Stimulated activated CD8-positive, alpha-beta memory T cell treated with anti-CD3 and anti-CD28 coated beads, Interleukin-7, amount 100 ng/mL, for 4 hours (primary cell): ENCODE data around the gene CFAP65.

ENCODE experiments used
- DNase-seq, 2 donors: peaks; one replicate each; pipeline ENCODE4 v3.0.0-alpha.2; 2020; ENCODE audit warnings: low read depth in 2 of 2

CFAP65 gene

DNA sequence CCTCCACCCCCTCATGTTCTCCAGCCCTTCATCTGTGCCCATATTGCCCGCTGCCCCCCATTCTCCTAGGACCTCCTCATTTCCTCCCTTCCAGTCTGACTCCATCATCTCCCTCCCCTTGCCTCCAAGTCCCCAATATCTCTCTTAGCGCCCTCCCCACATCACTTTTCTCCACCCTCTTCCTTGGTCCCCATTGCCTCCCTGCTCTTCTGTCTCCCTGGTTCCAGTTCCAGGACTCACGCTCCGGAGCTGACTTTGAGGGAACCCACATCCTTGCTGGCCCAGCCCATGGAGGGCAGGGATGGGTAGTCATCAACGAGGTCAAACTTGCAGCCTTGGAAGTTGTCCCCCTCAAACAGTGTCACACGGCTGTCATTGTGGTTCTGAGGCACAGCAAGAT lies 50.7 kb downstream of the CFAP65 start:
- DNase-seq, result no peak

GRCh38 chr2:218990052-218990451 lies 51.3 kb downstream of the CFAP65 start:
- DNase-seq, result no peak

- DNase-seq, result no peak
These were observed 52.7 kb downstream of the CFAP65 start for GRCh38 chr2:218988650-218989049.

- DNase-seq, result no peak
These were observed 53.2 kb downstream of the CFAP65 start for GRCh38 chr2:218988164-218988563.

- DNase-seq, result no peak
These were observed 55.1 kb downstream of the CFAP65 start for GRCh38 chr2:218986148-218986761.

DNA sequence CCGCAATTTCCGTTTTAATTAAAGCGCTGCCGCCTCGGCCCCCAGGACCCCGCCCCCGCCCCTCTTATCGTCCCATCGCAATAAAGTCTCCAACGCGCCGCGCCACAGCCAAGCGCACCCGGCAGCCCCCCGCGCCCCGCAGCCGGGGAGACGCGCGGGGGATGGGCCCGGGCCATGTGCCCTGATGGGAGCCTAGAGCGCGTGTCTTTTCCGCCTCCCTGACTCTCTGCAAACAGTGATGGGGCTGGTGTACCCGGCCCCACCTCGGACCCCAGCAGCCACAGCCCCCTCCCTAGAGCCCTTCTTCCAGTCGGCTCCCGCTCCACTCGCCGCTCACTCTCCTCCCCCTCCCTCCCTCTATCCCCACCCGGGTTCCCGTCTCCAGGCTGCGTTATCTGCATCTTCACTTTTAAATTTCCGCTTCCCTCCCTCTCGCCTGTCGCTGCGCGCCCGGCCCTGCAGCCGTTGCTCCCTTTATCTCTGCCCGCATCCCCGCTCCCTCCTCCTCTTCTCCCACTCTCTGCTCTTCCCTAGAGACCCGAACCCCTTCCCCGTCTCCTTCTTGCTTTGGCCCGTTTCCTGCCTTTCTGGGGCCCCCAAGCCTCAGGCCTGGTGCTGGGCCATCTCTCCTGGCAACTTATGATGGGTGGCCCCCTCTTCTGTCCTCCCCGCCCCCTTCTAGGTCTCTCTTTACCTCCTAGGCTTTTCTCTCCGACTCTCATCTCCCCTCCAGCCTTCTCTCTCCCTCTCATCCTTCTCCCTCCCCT lies 55.8 kb downstream of the CFAP65 start:
- no peak for DNase-seq

DNA sequence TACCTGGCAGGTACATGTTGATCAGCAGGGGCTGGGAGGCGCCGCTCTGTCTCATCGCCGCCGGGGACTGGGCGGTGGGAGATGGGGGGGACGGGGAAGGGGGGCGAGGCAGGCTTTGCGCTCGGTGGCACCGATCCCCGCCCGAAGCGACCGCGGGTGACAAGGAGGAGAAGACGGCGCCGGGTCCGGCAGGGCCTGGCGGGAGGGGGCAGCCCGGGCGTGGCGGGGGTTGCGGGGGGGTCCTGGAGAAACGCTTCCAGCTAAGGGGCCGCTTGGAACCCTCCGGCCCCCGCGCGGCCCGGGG lies 56.3 kb downstream of the CFAP65 start, which contains the start of gene FEV:
Gene FEV, minus strand, starts transcription at position 164 of the 304 bp plus-strand sequence. Its CDS starts 109 bp downstream, at position 55.
- DNase-seq, result no peak

DNA sequence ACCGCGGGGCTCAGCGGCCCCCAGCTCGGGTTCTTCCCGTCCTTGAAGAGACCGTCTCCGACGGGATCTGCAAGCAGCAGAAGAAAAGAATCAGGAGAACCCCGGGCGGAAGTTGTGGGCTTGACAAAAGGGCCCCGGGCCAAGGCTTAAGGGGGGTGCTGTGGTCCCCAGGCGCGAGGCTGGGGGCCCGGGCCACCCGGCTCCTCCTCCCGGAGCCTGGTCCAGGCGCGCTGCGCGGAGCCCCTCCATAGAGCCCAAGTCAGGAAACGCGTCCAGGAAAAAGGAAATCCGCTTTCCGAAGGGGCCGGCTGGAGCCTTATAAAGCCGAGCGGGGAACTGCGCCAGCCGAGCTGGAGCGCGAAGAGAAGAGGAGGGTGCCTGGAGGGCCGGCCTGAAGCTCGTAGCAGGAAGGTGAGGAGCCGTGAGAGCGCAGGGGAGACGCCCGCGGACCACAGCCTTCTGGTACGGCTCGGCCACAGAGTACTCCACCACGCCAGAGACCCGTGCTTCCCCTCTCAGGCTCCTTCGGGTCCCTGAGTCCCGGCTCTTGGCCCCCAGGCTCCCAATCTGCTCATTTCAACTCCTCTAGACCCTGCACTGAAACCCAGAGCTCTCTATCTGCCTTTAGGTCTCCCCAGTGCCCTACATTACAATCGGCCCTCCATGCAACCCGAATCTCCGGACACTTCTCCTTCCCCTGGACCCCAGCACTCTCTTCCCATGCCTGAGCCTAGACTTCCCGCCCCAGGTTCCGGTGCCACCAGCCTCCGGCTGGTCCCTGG lies 56.9 kb downstream of the CFAP65 start:
- no peak for DNase-seq

- DNase-seq, result no peak
These were observed 57.4 kb downstream of the CFAP65 start for GRCh38 chr2:218983934-218984238.

DNA sequence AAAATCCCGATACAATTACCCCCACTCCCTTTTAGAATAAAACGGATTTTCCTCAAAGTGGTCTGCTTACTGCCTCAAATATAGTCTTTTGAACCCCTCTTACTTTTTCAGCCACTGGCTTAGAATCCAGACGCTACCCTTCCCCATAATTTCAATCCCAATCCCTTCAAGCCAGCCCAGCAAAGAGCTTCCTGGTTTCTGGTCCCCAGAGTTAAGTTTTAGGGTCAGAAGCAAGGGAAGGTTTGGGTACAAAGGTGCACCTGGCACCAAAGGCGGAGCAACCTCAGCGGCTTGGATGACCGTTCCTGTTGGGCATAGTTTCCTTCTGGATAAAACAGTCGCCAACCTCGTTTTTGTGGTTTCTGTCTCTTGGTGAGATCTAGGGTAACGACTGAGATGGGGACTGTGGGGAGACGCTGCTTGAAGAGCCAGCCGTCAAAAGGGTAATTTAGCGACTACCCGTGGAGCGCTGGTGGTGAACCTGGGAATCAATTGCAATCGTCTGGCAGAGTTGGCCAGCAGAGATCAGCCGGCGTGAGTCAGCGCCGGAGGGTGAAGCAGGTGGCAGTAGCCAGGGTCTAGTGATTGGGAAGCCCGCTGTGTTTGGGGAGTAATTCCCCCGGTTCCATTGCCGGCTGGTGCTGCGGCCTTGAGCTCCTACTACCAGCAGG lies 57.9 kb downstream of the CFAP65 start:
- DNase-seq, result no peak

GRCh38 chr2:218982586-218983262 lies 58.6 kb downstream of the CFAP65 start:
- DNase-seq, result no peak

GRCh38 chr2:218981881-218982585 lies 59.3 kb downstream of the CFAP65 start:
- DNase-seq, result peak in 1 of 2 donors; percentile 34

DNA sequence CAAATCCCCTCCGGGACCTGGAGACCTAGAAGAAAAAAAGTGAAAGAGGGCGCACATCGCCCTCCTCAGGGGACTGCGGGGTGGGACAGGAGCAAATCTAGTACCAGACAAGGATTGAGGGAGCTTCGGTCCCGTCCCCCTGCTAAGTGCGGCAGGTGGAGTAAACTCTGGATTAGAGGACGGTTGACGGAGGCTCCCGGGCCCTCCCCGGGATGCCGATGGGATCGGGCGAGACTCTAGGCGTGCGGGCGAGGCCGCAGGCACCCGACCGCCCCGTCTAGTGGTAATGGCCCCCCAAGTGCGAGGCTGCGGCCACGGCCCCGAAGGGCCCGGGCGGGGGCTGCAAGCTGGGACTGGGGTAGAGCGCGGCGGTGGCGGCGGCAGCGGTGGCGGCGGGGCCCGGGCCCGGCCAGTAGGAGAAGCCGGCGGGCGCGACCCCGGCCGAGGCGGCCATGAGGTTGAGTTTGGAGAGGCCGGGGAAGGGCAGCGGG lies 59.9 kb downstream of the CFAP65 start:
- DNase-seq, result no peak

DNA sequence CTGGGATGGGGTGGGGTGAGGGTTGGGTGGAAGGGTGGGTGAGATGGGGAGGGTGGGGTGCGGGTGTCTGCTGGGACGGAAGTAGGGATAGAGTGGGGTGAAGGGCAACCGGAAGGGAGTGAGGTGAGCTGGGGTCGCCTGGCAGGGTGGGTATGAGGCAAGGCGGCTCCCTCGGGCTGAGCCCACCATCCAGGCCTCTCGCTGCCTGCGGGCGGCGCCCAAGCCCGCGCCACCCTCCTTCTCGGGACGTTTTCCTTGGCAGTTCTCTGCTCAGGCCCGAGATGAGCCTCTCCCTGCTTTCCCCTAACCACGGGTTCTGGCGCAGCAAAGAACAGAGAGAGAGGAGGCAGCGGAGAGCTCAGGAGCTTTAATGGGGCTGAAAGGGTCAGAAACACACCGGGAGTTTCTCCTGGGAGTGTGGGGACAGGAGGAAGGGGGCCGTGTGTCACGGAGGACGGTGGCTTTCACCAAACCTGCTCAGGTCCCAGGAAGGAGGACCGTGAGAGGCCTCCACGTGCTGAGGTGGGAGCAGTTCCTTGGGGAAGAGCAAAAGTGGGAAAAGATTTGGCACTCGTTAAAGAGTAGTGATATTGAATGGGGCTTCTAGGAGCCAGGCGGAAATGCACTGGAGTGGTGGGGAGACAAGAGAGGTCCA lies 60.5 kb downstream of the CFAP65 start:
- no peak for DNase-seq

DNA sequence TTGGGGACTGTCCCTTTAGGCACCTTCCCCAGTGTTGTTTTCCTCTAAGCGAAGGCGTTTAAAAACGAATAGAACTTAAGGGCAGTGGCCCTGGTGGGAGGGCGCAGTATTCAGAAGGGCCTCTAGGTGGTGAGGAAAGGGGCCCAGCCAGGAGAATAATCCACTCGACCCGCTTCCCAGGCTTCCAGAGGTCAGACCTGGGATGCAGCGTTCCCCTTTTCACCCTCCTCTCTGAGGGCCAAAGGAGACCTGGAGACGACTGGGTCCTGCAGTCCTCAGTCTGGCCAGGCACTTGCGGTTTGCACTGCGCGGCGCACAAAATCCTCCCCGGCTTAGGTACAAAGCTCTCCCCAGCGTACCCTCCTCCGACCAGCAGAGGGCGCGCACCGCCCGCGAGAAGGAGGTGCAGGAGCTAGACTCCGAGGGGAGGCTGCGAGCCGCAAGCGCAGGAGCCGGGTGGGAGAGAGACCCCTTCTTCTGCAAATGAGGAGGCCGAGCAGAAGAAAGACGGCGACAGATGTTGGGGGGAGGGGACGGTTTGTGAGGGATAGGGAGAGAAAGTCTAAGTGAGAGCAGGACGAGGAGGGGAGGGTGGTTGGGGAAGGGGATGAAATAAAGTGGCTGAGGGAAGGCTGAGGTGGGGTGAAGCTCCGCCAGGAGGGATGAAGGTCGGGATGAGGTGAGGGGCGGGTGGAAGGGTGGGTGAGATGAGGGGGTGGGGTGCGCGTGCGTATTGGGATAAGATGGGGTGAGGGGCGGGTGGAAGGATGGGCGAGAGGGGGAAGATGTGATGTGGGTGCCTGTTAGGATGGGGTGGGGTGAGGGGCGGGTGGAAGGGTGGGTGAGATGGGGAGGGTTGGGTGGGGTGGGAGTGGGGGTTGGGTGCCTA lies 61.2 kb downstream of the CFAP65 start:
- peak; percentile 65 to 71 for DNase-seq

GRCh38 chr2:218975060-218975777 lies 66.1 kb downstream of the CFAP65 start:
- no peak for DNase-seq

- no peak for DNase-seq
These were observed 70.4 kb downstream of the CFAP65 start for GRCh38 chr2:218970894-218971293.

- no peak for DNase-seq
These were observed 77.1 kb downstream of the CFAP65 start for GRCh38 chr2:218964041-218964771.
